Measurements from ENCODE around the gene GOLPH3L.
A peak's percentile ranks its signal among the peaks of the same experiment; 100 is the strongest.
"Not testable (repeated sequence)": the region's sequence is repeated elsewhere in the genome, so short reads cannot be mapped to it uniquely, and the experiment has no call there.

Gene GOLPH3L

GRCh38 chr1:150696995-150697927, at the start of gene GOLPH3L:
Gene GOLPH3L, minus strand, starts transcription at chr1:150697154. Its CDS starts 2,316 bp downstream, at chr1:150694838.
- peaks cover 17% of the 10 kb centered on the region for H3K36me3 Mint-ChIP-seq (ENCODE audit: low read depth)
- H3K27ac Mint-ChIP-seq, result peak within 1 kb of the TSS; percentile 82
- H3K4me1 Mint-ChIP-seq (ENCODE audit: low read depth), result peaks cover 19% of the 10 kb centered on the region
- H3K27me3 Mint-ChIP-seq, result no peaks in the 10 kb centered on the region
- H3K9me3 Mint-ChIP-seq, result no peaks in the 10 kb centered on the region
- H3K4me3 Mint-ChIP-seq, result peak within 1 kb of the TSS; percentile 96

GRCh38 chr1:150730130-150730721, 33.3 kb upstream of the GOLPH3L start:
- Mint-ChIP-seq H3K9me3 (no peaks in the 10 kb centered on the region), H3K4me1 (ENCODE audit: low read depth) (no peaks in the 10 kb centered on the region), H3K36me3 (ENCODE audit: low read depth) (peaks cover 11% of the 10 kb centered on the region), H3K27ac (no peak overlapping the region), H3K27me3 (no peaks in the 10 kb centered on the region), H3K4me3 (no peak overlapping the region)

DNA sequence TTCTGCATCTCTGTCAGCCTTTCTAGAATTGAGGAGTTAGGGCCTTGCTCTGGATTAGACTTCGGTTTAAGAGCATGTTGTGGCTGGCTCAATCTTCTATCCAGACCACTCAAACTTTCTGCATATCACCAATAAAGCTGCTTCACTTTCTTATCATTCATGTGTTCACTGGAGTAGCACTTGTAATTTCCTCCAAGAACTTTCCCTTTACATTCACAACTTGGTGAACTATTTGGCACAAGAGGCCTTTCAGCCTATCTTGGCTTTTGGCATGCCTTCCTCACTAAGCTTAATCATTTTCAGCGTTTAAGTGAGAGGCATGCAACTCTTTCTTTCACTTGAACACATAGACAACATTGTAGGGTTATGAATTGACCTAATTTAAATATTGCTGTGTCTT, 27.4 kb upstream of the GOLPH3L start:
- Mint-ChIP-seq H3K9me3 (no peaks in the 10 kb centered on the region), H3K27ac (no peak overlapping the region), H3K4me3 (no peak overlapping the region), H3K36me3 (ENCODE audit: low read depth) (no peaks in the 10 kb centered on the region), H3K27me3 (no peaks in the 10 kb centered on the region), H3K4me1 (ENCODE audit: low read depth) (no peaks in the 10 kb centered on the region)

DNA sequence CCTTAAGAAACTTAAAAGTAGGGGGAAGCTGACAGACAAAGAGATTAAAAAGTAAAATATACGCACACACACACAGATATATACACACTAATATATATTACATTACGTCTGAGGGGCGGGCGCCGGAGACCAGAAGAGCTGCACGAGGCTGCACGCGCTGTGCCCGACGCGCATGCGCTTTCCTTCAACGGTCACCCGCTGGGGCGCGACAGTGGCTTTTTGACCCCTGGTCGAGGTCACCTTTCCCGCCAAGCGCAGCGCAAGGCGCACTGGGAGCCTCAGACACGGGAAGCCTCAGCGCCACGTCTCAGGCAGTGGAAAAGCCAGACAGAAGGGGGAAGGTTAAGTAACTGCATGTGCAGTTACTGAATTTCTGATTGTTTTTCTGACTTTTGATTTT, 23.7 kb upstream of the GOLPH3L start, which contains the start of gene HORMAD1:
Gene HORMAD1 (minus strand): TSS at position 193 of the 400 bp plus-strand sequence. CDS start 1,390 bp downstream, outside the sequence.
- Mint-ChIP-seq H3K27ac (no peak within 1 kb of the TSS), H3K4me3 (no peak within 1 kb of the TSS), H3K36me3 (ENCODE audit: low read depth) (no peaks in the 10 kb centered on the region), H3K4me1 (ENCODE audit: low read depth) (no peaks in the 10 kb centered on the region), H3K9me3 (no peaks in the 10 kb centered on the region), H3K27me3 (no peaks in the 10 kb centered on the region)

DNA sequence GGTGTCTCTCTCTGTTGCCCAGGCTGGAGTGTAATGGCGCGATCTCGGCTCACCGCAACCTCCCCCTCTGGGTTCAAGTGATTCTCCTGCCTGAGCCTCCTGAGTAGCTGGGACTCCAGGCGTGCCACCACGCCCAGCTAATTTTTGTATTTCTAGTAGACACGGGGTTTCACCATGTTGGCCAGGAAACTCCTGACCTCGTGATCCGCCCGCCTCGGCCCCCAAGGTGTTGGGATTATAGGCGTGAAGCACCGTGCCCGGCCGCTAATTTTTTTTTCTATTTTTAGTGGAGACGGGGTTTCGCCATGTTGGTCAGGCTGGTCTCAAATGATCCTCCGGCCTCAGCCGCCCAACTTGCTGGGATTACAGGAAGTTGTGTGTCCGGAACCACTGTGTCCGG, 23.1 kb upstream of the GOLPH3L start:
- Mint-ChIP-seq H3K4me3 (no peak overlapping the region), H3K36me3 (ENCODE audit: low read depth) (no peaks in the 10 kb centered on the region), H3K27me3 (no peaks in the 10 kb centered on the region), H3K4me1 (ENCODE audit: low read depth) (no peaks in the 10 kb centered on the region), H3K9me3 (no peaks in the 10 kb centered on the region), H3K27ac (no peak overlapping the region)

GRCh38 chr1:150718225-150718891, 21.4 kb upstream of the GOLPH3L start:
- no peaks in the 10 kb centered on the region for H3K4me1 Mint-ChIP-seq (ENCODE audit: low read depth)
- H3K36me3 Mint-ChIP-seq (ENCODE audit: low read depth), result no peaks in the 10 kb centered on the region
- no peaks in the 10 kb centered on the region for H3K9me3 Mint-ChIP-seq
- no peak overlapping the region for H3K4me3 Mint-ChIP-seq
- no peaks in the 10 kb centered on the region for H3K27me3 Mint-ChIP-seq
- H3K27ac Mint-ChIP-seq, result no peak overlapping the region

- not testable (repeated sequence) for H3K36me3 Mint-ChIP-seq (ENCODE audit: low read depth); H3K4me1 Mint-ChIP-seq (ENCODE audit: low read depth); H3K9me3 Mint-ChIP-seq; H3K27ac Mint-ChIP-seq; H3K27me3 Mint-ChIP-seq; H3K4me3 Mint-ChIP-seq
These were observed 12.1 kb upstream of the GOLPH3L start for GRCh38 chr1:150709031-150709430.

DNA sequence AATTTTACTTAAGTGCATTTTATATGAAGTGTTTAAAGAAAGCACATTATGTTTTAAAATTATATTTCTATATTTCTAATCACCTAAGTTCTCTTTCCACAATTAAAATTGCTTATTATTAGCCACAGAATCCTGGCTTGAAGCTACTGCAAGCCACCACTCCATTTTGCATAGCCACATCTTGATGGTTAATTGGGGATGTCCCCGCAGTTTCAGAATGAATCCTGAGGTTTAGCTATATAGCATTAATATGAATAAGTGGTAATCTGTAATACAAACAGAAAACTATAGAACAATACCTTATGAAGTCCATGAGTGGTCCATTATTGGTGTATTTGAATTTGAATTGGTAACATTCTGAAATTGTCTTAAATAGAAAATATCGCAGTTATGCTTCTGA, 11.6 kb upstream of the GOLPH3L start:
- Mint-ChIP-seq H3K4me1 (ENCODE audit: low read depth) (peaks cover 7% of the 10 kb centered on the region), H3K36me3 (ENCODE audit: low read depth) (no peaks in the 10 kb centered on the region), H3K27me3 (peaks cover 6% of the 10 kb centered on the region), H3K9me3 (no peaks in the 10 kb centered on the region), H3K4me3 (no peak overlapping the region), H3K27ac (no peak overlapping the region)

- peaks cover 6% of the 10 kb centered on the region for H3K27me3 Mint-ChIP-seq
These were observed 9.1 kb upstream of the GOLPH3L start for GRCh38 chr1:150706091-150706490.

DNA sequence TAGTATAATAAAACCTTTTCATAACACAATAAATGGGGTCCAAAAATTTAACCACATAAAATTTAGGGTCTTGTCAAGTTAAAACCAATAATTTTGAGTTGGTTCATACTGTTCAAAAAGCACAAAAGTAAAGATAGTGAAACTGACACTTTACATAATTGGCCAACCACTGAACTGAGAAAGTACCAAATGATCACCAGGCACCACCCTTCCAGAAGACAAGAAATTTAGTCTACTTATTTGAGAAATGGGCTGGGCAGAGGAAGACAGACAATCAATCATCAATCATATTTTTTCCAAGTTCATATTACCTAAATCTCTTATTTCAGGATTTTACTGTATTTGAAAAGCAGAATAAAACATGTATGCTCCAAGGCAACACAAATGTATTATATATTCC, 6.5 kb upstream of the GOLPH3L start:
- Mint-ChIP-seq H3K27me3 (no peaks in the 10 kb centered on the region), H3K4me3 (no peak overlapping the region), H3K4me1 (ENCODE audit: low read depth) (no peaks in the 10 kb centered on the region), H3K9me3 (no peaks in the 10 kb centered on the region), H3K27ac (no peak overlapping the region), H3K36me3 (ENCODE audit: low read depth) (no peaks in the 10 kb centered on the region)

More at GRCh38 chr1:150706091-150706490, 9.1 kb upstream of the GOLPH3L start:
- Mint-ChIP-seq H3K4me1 (ENCODE audit: low read depth) (peaks cover 7% of the 10 kb centered on the region), H3K27ac (no peak overlapping the region), H3K4me3 (no peak overlapping the region), H3K9me3 (no peaks in the 10 kb centered on the region), H3K36me3 (ENCODE audit: low read depth) (no peaks in the 10 kb centered on the region)

DNA sequence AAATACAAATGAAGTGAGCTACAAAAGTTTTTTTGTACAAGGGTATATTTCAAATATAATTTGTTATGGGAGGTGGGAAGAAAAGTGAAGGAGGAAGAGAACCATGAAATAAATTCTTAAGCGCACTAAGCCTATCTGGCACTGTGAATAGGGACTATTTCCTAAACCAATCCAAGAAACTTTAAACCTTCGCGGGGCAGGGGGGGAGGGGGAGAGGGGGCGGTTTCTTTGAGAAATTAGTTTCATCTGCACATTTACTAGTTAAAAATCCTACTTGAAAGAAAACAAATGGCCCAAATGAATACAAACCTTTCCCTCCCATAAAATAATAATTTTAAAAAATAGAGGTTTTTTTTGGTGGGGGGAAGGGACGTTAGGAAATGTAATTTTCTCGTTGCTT, 364 bp downstream of the GOLPH3L start:
- H3K36me3 Mint-ChIP-seq (ENCODE audit: low read depth), result peaks cover 20% of the 10 kb centered on the region
- H3K4me3 Mint-ChIP-seq, result peak overlapping the region; percentile 96
- peaks cover 20% of the 10 kb centered on the region for H3K4me1 Mint-ChIP-seq (ENCODE audit: low read depth)
- peak overlapping the region; percentile 82 for H3K27ac Mint-ChIP-seq
- no peaks in the 10 kb centered on the region for H3K27me3 Mint-ChIP-seq
- no peaks in the 10 kb centered on the region for H3K9me3 Mint-ChIP-seq

DNA sequence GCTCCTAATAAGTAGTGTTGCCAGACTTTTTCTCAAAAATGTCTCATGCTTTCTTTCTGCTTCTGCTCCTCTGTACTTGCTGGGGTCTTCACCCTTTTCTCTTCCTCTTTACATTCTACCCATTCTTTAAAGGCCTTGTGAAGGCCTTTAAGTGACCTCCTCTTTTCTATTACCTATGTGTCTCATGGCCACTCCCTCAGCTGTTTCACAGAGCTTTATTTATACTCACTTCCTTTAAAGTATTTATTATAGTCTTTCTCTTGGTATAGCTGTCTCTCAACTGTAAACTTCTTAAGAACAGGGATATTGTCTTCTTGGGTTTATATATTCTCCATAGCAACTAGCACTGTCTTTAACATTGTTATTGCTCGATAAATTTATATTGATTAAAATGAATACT, 792 bp downstream of the GOLPH3L start:
- Mint-ChIP-seq H3K27me3 (no peaks in the 10 kb centered on the region), H3K36me3 (ENCODE audit: low read depth) (peaks cover 23% of the 10 kb centered on the region), H3K9me3 (no peaks in the 10 kb centered on the region), H3K4me1 (ENCODE audit: low read depth) (peaks cover 22% of the 10 kb centered on the region), H3K27ac (peak overlapping the region; percentile 18), H3K4me3 (peak overlapping the region; percentile 96)

DNA sequence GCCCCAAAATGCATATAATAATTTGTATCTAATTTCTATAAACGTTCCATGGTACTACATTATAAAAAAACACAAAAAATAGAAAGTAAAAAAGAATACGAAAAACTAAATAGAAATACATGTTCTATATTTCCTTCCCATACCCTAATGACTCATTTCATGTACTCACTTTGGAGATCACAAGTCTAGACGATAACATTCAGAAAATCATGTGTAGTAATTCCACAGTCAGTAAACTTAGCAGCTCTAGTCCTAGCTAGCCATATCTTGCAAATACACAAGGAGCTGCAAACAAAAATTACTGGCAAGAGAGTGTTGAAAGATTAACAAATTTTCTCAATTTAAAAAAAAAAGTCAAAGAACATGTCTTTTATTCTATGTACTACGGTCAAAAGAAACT, 1.4 kb downstream of the GOLPH3L start:
- H3K36me3 Mint-ChIP-seq (ENCODE audit: low read depth), result peaks cover 26% of the 10 kb centered on the region
- peak overlapping the region; percentile 39 for H3K4me3 Mint-ChIP-seq
- H3K27me3 Mint-ChIP-seq, result no peaks in the 10 kb centered on the region
- peaks cover 22% of the 10 kb centered on the region for H3K4me1 Mint-ChIP-seq (ENCODE audit: low read depth)
- no peak overlapping the region for H3K27ac Mint-ChIP-seq
- H3K9me3 Mint-ChIP-seq, result no peaks in the 10 kb centered on the region

DNA sequence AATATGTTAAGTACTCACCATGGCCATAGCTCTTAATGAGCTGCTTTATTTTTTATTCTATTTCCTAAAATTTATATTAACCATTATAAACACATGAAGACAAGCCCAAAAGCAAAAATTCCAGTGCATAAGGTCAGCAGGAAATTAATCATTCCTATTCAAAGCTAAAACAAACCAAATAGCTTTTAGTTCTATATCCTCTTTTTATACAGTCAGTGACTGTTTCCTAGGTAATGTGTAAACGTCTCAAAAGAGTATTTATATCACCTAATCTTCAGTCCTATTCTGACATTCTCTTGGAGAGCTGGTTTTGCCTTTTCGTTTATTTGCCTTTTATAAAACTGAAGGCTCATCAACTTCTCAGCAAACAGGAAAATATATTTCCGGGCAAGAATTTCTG, 4.2 kb downstream of the GOLPH3L start:
- no peaks in the 10 kb centered on the region for H3K9me3 Mint-ChIP-seq
- peaks cover 37% of the 10 kb centered on the region for H3K36me3 Mint-ChIP-seq (ENCODE audit: low read depth)
- H3K27me3 Mint-ChIP-seq, result no peaks in the 10 kb centered on the region
- H3K4me3 Mint-ChIP-seq, result no peak overlapping the region
- H3K27ac Mint-ChIP-seq, result no peak overlapping the region
- peaks cover 27% of the 10 kb centered on the region for H3K4me1 Mint-ChIP-seq (ENCODE audit: low read depth)

DNA sequence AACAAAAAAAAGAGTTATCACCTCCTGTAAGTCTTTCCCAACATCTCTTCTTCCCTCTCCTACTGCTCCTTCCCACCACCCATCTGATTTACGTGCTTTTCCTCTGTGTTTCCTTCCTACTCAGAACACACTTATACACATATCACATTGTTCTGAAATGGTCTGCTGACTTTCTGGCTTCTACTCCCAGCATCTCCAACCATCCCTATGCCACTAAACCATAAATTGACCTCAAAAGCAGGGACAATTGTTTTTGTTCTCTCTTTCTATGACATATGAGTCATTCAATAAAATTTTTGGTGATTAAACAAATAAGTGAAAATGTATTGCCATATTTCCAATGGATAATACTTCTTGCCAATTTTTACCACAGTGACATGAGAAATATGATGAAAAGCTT, 8.2 kb downstream of the GOLPH3L start:
- Mint-ChIP-seq H3K27ac (peak overlapping the region; percentile 14), H3K27me3 (no peaks in the 10 kb centered on the region), H3K9me3 (no peaks in the 10 kb centered on the region), H3K4me3 (no peak overlapping the region), H3K36me3 (ENCODE audit: low read depth) (peaks cover 38% of the 10 kb centered on the region), H3K4me1 (ENCODE audit: low read depth) (peaks cover 23% of the 10 kb centered on the region)
